ENCODE data around the gene RFK.

DNA sequence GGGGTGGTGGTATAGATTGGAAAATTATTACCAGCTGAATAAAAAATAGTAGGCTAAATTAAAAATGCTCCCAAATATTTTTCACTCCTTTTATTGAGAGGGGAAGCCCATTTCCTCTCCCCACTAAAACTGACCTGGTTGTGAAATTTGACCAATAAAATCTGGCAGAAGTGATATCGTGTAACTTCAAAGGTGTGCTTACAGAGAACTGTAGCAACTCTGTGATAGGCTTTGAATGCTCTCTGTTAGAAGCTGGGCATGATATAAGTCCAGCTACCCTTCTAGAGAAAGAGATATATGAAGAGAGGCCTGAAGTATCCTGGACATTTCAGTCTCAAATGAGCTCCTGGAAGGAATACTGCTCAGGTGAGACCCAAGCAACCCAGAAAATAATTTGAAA lies 10.2 kb upstream of the RFK start:
- TF ChIP-seq, protein P1, sequence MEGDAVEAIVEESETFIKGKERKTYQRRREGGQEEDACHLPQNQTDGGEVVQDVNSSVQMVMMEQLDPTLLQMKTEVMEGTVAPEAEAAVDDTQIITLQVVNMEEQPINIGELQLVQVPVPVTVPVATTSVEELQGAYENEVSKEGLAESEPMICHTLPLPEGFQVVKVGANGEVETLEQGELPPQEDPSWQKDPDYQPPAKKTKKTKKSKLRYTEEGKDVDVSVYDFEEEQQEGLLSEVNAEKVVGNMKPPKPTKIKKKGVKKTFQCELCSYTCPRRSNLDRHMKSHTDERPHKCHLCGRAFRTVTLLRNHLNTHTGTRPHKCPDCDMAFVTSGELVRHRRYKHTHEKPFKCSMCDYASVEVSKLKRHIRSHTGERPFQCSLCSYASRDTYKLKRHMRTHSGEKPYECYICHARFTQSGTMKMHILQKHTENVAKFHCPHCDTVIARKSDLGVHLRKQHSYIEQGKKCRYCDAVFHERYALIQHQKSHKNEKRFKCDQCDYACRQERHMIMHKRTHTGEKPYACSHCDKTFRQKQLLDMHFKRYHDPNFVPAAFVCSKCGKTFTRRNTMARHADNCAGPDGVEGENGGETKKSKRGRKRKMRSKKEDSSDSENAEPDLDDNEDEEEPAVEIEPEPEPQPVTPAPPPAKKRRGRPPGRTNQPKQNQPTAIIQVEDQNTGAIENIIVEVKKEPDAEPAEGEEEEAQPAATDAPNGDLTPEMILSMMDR (IDR thresholded peaks at IDR 0.05), result no peak
- no peak for TF ChIP-seq POLR2A (IDR thresholded peaks at IDR 0.05)

Data from sigmoid colon (tissue), 3 donors.